ENCODE results near the gene KRABD2.

KRABD2 gene

GRCh38 chr17:8365143-8365542, 11.4 kb downstream of the KRABD2 start:
- Histone ChIP-seq H3K27me3 (no peaks in the 10 kb centered on the region), H3K4me3 (no peak overlapping the region), H3K9me3 (no peaks in the 10 kb centered on the region), H3K36me3 (peaks cover 0 to 17% of the 10 kb centered on the region in 2 donors), H3K4me1 (peaks cover 20 to 31% of the 10 kb centered on the region in 2 donors), H3K27ac (peak overlapping the region; percentile 44 to 66 (median 58))
- in situ Hi-C loops (cut with MboI; ENCODE audit: low sequenced_read_pairs in 4 of 4) (no loop called here), intact Hi-C loops (cut with DNase I; ENCODE audit: low total_unique reads) (no loop called here)
- DNase-seq (no peak), ATAC-seq (peak in 1 of 2 donors; percentile 63)
- TF ChIP-seq CTCF (IDR thresholded peaks at IDR 0.05 in 4 of 5, conservative IDR thresholded peaks at IDR 0.05 in 1 of 5) (no peak), POLR2A (IDR thresholded peaks at IDR 0.05) (no peak)

- Histone ChIP-seq H3K4me1 (peaks cover 23 to 36% of the 10 kb centered on the region in 2 donors), H3K27ac (peak overlapping the region; percentile 58 to 76 (median 62)), H3K9me3 (no peaks in the 10 kb centered on the region), H3K27me3 (no peaks in the 10 kb centered on the region), H3K36me3 (no peaks in the 10 kb centered on the region), H3K4me3 (no peak overlapping the region)
- ATAC-seq (peak in 1 of 2 donors; percentile 60), DNase-seq (no peak)
- intact Hi-C loops (cut with DNase I; ENCODE audit: low total_unique reads), result no loop called here
- TF ChIP-seq POLR2A (IDR thresholded peaks at IDR 0.05), result no peak
- no peak for TF ChIP-seq CTCF (IDR thresholded peaks at IDR 0.05 in 4 of 5, conservative IDR thresholded peaks at IDR 0.05 in 1 of 5)
- in situ Hi-C loops (cut with MboI; ENCODE audit: low sequenced_read_pairs in 4 of 4), result no loop called here
These were observed 13.7 kb downstream of the KRABD2 start for GRCh38 chr17:8362651-8363332.

- in situ Hi-C loops (cut with MboI; ENCODE audit: low sequenced_read_pairs in 4 of 4), result no loop called here
- Histone ChIP-seq H3K36me3 (no peaks in the 10 kb centered on the region), H3K9me3 (no peaks in the 10 kb centered on the region), H3K4me1 (peaks cover 23 to 28% of the 10 kb centered on the region in 2 donors), H3K27me3 (no peaks in the 10 kb centered on the region), H3K4me3 (no peak overlapping the region), H3K27ac (peak overlapping the region; percentile 7 to 76 (median 58))
- ATAC-seq (no peak), DNase-seq (no peak)
- no peak for TF ChIP-seq POLR2A (IDR thresholded peaks at IDR 0.05)
- TF ChIP-seq CTCF (IDR thresholded peaks at IDR 0.05 in 4 of 5, conservative IDR thresholded peaks at IDR 0.05 in 1 of 5), result no peak
- intact Hi-C loops (cut with DNase I; ENCODE audit: low total_unique reads), result no loop called here
These were observed 15.8 kb downstream of the KRABD2 start for GRCh38 chr17:8360751-8361150.

- H3K4me1 ChIP-seq, result peaks cover 23 to 25% of the 10 kb centered on the region in 2 donors
- intact Hi-C loops (cut with DNase I; ENCODE audit: low total_unique reads) (no loop called here), in situ Hi-C loops (cut with MboI; ENCODE audit: low sequenced_read_pairs in 4 of 4) (no loop called here)
- DNase-seq (no peak), ATAC-seq (no peak)
- TF ChIP-seq POLR2A (IDR thresholded peaks at IDR 0.05), result no peak
- no peak for TF ChIP-seq CTCF (IDR thresholded peaks at IDR 0.05 in 4 of 5, conservative IDR thresholded peaks at IDR 0.05 in 1 of 5)
- no peaks in the 10 kb centered on the region for H3K27me3 ChIP-seq
- no peak overlapping the region for H3K4me3 ChIP-seq
- H3K27ac ChIP-seq, result peak overlapping the region; percentile 52 to 58 (median 55)
- H3K9me3 ChIP-seq, result no peaks in the 10 kb centered on the region
- no peaks in the 10 kb centered on the region for H3K36me3 ChIP-seq
These were observed 16.2 kb downstream of the KRABD2 start for GRCh38 chr17:8360260-8360659.

All from gastrocnemius medialis (tissue), 4 donors.